HG03432 (cell line): ENCODE data around the gene MYZAP.
A peak's percentile ranks its signal among the peaks of the same experiment; 100 is the strongest.

Experiments used
- ATAC-seq: cut with Tn5 transposase; IDR thresholded peaks from one replicate; pipeline ENCODE4 v1.9.1; 2021; ENCODE audit warnings: mild to moderate bottlenecking, moderate library complexity; ENCODE audit not compliant: unreplicated experiment

The MYZAP gene

DNA sequence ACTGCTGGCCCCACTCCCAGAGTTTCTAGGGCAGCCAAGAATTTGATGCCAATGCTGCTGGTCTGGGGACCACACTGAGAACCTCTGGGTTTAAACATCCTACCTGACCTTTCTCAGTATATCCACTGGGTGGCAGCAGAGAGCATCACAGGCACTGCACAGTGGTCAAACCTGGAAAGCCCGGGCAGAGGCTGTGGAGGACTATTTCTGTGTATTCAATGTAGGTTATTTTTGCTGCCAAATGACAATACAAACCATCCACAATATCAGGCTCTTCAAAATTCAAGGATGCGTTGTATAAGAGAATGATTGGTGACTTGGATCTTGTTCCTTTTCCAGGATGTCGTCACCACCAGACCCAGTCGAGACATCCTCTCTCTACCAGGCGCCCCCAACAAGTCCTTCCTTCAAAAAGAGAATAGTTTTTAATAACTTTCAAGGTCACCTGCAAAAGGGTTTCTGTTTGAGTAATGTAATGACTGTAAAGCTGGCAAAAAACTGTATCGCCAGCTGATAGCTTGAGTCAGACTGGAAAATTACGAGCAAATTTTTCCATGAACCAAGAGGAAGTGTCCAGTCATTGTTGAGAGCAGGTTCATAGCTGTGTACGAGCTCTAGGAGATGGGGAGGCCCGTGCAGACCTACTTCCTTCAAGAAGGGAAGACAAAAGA, 30.5 kb upstream of the MYZAP start:
- ATAC-seq = peak; percentile 72

DNA sequence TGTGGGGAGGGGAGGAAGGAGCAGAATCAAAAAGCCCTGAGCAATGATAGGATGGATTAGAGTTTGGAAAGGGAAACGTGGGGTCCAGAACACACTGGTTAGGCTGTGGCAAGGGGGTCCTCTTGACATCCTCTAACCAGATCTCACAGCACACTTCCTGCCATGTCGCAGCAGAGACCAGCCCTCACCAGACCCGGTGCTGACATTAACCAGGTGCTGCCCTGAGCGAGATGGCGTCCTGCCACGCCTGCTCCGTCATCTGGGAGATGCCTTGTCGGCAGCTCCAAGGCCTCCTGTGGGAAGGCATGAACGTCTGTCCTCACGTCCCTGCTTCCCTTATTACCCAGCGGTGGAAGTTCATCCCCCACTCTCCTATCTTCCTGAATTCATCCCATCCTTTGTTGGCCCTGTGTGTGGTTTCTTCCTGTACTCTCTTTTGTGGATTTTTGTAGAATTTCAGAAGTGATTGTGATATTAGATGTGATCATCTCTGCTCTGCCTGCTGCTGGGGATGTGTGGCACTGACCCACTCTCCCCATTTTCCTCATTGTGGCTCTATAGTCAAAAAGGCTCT, 29.4 kb upstream of the MYZAP start:
- ATAC-seq = no peak

DNA sequence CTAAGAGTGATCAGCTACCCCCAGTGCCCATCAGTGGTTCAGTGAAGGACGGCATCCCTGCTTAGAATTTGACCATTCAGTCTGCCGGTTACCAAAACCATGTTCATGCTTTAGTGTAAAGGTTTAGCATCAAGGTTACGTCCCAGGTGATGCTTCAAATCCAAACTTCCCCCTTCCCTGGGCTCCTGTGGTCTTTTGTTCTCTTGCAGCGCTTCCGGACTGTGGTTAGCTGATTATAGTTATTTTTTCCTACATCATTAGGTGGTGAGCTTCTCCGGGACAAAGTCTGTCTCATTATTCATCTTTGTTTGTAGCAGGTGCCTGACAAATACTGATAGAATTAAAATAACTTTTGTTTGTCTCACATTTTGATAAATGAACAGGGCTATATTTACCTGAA, 28.3 kb upstream of the MYZAP start:
- ATAC-seq = no peak

DNA sequence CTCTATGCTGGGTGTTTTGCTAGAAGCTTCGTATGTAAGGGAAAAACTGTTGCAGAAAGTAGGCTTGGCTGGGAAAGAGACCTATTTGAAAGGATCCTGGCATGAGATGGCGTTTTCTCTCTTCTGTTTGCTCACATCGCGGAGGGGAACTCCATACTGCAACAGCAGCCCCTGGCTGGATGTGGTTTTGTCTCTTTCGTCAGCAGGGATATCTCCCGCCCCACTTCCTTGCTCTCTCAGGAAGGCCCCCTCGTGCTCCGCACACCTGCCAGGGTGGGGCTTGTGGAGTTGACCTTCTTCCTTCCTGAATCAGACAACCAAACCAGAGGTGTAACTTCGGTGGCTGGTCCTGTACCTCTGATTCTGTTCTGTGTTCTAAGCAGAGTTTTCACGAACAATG, 26.4 kb upstream of the MYZAP start:
- ATAC-seq = no peak

DNA sequence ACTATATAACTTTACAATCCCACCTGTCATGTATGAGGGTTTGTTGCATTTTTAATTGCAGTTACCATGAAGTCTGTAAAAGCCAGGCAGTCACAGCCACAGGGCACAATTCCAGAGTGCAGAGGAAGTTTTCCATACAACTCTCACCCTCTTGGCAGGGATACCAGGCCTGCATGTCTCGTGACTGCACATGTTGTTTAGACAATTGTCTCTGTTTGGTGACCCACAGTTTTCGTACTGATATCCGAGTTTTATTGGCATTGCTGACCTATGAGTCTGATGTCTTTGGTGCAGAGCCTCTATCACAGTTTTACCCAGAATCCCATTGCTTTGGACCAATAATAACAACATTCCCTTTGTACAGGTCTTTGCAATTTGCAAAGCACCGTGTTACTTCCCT, 24.9 kb upstream of the MYZAP start:
- no peak for ATAC-seq

DNA sequence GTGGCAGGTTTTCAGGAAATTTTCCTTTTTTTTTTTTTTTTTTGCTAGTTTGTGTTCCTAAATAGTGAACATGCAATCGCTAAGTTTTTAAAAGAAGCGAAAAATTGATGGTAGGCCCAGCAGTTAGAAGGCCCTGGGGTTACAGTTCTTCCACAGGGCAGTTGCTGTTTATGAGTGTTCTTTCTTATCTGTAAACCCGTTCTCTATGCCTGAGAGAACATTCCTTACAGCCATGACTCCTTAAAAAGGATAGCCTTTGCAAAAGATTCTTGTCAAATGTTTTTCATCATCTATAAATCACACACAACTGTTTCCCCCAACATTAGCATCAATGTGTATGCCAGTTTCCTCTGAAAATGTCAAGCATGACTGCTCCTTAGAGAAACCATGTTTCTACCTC, 23.8 kb upstream of the MYZAP start:
- ATAC-seq = no peak

DNA sequence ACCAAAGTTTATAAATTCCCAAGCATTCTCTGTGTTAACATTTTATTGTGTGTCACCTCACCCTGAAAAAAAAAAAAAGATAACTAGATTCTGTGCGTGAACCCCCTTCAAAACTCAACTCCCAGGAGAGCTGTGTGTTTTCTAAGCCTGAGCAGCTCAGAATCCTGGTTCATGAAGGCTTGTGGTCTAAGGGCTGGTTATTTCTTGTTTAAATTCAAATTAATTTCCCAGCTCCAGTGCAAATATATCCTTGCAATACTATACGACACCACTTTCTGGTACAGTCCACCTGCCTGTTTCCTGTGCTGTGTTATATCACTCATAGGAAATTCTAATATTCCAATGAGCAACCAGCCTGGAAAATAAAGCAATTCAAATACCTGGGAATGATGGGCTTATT, 23.4 kb upstream of the MYZAP start:
- no peak for ATAC-seq

DNA sequence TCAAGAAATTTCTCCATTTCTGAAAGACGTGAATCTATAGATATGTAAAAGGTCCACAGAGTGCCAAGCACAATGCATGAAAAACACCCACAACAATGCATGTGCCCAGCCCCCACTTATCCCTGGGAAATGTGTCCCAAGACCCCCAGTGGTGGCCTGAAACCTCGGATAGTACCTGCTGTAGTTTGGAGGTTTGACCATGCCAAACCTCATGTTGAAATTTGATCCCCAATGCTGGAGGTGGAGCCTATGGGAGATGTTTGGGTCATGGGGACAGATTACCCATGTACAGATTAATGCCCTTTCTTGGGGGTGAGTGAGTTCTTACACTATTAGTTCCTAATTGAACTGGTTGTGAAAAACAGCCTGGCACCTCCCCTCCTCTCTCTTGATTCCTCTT, 21.4 kb upstream of the MYZAP start:
- no peak for ATAC-seq

DNA sequence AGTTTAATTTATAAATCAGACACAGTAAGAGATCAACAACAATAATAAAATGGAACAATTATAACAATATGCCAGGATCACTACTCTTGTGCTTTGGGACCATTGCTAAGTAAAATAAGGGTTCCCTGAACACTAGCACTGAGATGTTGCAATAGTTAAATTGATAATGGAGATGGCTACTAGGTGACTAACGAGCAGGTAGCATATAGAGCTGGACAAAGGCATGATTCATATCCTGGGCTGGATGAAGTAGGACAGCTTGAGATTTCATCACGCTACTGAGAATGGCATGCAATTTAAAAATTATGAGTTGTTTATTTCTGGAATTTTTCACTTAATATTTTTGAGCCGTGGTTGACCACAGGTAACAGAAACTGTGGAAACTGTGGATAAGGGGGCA, 20.7 kb upstream of the MYZAP start:
- no peak for ATAC-seq

DNA sequence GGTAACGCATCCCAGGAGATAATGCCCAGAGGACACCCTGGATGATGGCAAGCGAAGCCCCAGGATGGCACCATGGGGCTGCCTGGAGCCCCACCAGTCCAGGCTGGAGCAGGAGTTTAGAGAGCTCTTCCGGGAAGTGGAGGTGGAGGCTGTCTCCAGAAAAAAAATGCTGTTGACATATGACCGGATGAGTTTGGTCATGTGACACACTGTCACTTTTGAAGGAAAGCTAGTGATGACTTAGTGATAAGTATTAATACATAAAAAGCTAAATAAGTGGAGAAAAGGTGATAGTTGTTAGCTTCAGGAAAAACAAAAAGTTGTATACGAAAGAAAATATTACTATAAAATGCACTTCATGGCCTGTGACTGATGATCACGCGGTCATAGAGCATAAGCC, 20.0 kb upstream of the MYZAP start:
- ATAC-seq = no peak

DNA sequence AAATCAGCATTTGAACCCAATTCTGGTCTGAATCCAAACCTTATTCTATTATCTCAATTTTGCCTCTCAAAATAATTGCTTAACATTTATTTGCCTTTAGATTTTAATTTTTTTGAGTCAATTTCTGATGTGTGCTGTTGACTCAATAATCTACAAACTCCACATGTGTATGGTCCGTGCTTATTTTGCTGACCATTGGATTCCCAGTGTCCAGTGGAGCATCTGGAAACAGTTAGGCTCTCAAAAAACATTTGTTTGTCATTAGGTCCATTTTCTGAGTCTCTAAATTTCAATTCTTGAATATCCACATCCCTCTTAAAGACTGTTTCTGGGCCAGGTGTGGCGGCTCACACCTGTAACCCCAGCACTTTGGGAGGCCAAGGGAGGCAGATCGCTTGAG, 19.2 kb upstream of the MYZAP start:
- no peak for ATAC-seq

DNA sequence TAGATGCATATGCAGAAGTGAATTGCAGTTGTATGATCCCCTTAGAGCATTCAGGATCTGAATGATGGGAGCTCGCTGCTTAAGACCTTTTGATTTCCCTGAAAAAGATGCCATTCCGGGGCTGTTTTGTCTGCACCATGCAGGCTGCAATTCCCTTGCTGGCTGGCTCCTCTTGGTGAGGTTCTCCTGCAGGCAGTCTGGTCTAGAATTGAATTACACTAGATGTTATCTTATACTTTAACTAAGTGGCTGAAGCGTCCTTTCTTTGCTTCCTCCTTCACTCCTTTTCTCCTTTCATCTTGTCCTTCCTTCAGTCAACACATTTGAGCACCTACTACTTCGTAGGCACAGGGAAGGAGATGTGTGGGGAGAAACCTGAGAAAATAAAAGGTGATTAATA, 18.6 kb upstream of the MYZAP start:
- ATAC-seq = no peak

DNA sequence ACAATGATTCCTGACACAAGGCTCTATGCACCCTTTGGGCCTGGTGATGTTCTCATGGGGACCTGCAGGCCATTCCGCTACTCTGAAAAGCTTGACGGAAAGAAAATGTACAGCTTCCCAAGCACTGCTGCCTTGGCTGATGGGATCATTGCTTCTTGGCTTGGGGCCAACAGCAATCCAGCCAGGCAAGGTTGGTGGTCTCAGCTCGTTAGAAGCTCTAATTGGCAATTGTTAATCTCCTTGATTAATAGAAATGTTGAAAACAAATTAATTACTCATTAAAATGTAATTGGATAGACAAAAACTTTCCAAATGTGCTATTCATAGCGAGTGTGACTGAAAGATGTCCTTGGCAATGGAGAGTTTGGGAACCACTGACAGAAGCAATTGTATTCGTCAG, 16.3 kb upstream of the MYZAP start:
- no peak for ATAC-seq

DNA sequence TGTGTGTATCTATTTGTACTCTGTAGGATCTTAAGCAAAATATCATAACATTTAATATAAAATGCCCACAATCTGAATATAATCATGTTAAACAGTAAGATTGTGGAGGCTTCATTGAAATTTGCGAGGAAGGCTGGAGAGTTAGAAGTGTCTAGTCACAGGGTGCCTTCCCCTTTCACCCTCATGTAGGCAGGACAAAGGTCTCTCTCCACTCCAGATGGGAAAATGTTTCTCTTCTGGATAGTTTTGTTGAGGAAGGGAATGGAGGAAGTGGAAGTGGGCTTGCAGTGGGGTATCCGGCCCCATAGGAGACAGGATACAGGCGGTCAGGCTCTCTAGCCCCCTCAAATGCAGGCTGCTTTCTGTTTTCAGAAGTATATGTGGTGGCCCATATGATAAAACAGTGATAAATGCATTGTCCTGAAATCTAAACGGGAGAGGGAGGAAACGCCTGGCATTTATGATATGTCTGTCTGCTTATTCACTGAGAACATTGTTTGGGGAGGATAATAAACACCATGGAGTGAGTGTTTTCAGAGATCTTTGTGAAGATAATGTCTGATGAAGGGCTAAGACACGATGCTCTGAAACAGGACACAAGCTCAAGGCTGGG, 13.3 kb upstream of the MYZAP start:
- ATAC-seq = no peak

DNA sequence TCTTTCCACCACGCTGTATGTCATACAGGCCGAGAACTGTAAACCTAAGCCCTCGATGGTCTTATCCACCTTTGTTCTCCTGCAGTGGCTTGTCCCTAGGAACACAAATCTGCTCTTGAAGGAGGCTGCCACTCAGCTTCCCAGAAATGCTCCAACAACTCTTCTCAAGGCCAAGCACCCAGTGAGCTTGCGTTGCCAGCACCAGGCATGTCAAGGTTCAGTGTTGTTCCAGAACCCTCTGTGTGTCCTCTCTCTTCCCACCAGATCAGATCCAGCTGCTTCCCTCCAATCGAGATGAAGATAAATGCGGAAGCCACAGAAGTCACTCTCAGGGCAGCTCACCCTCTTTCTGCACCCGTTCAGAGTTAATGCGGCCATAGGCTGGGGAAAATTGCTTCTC, 11.3 kb upstream of the MYZAP start:
- no peak for ATAC-seq

DNA sequence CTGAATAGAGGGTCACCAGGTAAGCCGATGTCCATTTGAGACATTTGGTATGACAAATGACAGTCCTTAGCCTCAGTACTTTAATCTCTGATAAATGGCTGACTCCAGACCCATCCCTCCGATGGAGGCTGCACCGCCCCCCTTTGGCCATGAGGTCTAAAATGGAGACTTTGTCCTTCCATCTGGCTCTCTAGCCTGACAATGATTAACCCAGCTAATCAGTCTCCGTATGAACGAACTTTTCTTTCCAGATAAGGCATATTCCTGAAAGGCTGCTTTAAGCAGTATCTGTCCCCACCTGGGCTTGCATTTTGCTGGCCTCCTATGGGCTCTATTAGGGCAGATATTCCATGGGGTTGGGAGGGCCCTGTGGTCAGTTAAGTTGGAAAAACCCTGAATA, 10.8 kb upstream of the MYZAP start:
- ATAC-seq = no peak

DNA sequence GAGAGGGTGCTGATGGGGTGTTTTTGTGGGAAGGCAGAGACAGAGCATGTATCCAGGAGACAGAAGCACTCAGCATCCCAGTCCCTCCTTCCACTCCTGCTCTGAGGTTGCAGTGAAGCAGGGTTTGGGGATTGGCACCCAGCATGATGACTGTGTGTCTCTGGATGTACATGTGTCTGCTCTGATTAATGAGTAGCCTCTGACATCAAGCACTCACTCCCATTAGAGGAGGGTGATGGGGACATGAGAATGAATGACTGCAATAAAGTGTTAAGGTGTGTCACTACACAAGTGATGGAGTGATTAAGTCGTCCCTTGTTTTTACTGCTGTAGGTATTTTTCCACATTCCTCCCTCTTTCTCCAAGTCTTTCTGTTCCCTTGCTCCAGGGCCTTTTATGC, 9.6 kb upstream of the MYZAP start:
- no peak for ATAC-seq

DNA sequence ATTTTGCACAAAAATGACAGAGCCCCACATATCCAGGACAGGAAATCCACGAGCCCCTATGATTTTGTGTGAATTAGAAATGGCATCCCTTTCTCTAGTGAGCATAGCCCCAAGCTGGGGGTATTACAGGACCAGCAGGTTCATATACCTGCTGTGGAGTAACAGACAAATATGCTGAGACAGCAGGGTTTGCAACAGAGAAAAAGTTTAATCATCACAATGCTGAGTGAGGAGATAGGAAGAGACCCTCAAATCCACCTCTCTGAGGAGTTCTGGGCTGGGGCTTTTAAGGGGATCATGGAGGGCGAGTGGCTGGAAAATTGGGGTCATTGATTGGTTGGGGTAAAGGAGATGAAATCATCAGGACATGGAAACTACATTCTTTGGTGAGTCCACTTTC, 8.4 kb upstream of the MYZAP start:
- no peak for ATAC-seq

DNA sequence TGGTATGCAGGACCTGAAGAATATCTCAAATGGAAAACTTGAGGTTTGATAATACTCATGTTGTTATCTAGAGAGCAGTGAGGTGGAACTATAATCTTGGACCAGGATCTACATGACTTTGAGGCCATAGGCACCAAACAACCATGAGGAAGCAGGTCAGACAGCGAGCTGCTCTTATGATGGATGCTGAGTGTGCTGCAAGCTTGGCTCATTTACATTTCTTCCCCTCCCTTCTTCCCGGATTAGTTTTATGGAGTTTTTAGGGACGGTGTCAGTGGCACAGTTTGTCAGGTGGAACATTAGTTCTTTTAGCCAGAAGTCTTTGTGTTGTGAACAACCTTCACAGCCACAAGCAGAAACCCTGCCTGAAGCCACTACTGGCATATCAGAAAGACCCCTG, 8.0 kb upstream of the MYZAP start:
- ATAC-seq = no peak

DNA sequence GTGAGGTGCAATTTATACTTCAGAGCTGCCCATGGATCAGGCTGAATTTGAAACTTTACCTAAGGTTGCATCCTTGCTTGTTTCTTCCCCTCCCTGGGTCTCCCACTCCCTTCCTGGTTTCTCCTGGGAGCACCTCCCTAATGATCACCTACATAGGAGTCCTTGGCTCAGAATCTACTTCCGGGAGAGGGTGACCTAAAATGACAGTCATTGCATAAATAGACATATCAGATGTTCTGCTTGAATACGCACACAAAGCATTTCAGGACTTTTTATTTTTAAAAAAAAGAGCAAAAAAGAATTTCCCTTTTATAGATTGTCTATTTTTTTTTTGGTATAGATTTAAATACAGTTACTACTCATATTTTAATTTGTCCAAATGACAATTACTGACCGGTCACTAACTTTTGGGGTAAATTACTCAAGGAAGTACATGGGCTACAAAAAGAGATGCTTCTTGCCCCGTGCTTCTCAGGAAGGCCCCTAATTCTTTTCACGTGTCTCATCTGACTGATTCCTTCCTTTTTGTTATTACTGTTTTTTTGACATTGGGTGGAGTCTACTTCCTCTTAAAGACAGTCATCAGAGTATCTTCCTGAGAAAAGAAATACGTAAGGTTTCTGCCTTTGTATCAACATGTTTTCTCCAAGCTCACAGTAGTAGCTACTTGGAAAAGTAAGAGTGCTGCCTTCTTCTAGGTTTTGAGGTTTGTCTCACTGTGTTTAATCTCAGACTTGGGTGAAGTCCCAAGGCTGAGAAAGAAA, 4.9 kb upstream of the MYZAP start:
- ATAC-seq = no peak

DNA sequence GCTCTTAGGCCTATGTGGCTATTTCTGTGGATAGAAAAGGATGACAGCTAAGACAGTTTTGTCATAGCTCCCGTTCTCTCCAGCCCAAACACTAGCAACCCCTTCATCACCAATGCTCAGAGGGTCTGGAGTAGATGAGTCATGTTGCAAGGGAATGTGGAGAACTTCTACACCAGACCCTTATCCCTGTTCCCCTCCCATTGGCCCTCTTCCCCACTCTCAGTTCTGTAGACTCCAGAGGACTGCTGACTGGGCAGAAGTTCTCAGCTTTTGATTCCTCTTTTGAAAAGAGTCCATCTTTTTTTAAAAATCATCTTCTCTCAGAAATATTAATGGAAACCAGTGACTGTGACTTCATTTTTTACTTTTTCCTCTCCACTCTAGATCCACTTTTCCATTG, 2.4 kb upstream of the MYZAP start:
- no peak for ATAC-seq

DNA sequence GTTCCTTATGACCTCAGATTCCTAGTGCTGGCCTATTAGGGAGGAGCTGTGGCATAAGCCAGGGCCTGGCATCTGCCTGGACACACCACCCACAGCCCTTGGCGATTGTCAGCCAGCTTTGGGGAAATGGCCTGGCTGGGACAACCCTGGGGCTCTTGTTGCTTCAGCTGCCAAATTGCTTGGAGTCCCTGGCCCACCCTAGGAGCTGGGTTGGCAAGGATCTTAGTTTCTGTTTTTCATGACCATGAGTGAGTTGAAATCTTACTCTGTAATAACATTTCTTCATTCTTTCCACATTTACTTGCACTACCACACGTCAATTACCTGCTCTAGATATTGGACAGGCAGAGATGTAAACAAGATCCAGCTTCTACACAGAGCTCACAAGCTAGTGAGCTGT, 1.9 kb upstream of the MYZAP start:
- no peak for ATAC-seq
